Measurements from ENCODE around the gene CAMLG.
A peak's percentile ranks its signal among the peaks of the same experiment; 100 is the strongest.

CAMLG gene

GRCh38 chr5:134736173-134736812, 2.1 kb upstream of the CAMLG start:
- Histone ChIP-seq H3K4me3 (replicated peaks; ENCODE audit: insufficient read depth, low read length) (no peak overlapping the region), H3K27me3 (ENCODE audit: insufficient read depth, poor library complexity, severe bottlenecking) (no peaks in the 10 kb centered on the region), H3K27ac (replicated peaks) (peak overlapping the region; percentile 66)
- TF ChIP-seq GABPA (IDR thresholded peaks at IDR 0.05; ENCODE audit: low read depth) = no peak
- TF ChIP-seq, protein P1, sequence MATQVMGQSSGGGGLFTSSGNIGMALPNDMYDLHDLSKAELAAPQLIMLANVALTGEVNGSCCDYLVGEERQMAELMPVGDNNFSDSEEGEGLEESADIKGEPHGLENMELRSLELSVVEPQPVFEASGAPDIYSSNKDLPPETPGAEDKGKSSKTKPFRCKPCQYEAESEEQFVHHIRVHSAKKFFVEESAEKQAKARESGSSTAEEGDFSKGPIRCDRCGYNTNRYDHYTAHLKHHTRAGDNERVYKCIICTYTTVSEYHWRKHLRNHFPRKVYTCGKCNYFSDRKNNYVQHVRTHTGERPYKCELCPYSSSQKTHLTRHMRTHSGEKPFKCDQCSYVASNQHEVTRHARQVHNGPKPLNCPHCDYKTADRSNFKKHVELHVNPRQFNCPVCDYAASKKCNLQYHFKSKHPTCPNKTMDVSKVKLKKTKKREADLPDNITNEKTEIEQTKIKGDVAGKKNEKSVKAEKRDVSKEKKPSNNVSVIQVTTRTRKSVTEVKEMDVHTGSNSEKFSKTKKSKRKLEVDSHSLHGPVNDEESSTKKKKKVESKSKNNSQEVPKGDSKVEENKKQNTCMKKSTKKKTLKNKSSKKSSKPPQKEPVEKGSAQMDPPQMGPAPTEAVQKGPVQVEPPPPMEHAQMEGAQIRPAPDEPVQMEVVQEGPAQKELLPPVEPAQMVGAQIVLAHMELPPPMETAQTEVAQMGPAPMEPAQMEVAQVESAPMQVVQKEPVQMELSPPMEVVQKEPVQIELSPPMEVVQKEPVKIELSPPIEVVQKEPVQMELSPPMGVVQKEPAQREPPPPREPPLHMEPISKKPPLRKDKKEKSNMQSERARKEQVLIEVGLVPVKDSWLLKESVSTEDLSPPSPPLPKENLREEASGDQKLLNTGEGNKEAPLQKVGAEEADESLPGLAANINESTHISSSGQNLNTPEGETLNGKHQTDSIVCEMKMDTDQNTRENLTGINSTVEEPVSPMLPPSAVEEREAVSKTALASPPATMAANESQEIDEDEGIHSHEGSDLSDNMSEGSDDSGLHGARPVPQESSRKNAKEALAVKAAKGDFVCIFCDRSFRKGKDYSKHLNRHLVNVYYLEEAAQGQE (IDR thresholded peaks at IDR 0.05; ENCODE audit: insufficient replicate concordance, low read depth) = no peak
- TF ChIP-seq SPI1 (IDR thresholded peaks at IDR 0.05; ENCODE audit: borderline replicate concordance, low read depth) = peak; percentile 37
- peak in 1 of 2 experiments; percentile 18 for DNase-seq (ENCODE audit: low read depth in 1 of 2, low spot score in 1 of 2)

DNA sequence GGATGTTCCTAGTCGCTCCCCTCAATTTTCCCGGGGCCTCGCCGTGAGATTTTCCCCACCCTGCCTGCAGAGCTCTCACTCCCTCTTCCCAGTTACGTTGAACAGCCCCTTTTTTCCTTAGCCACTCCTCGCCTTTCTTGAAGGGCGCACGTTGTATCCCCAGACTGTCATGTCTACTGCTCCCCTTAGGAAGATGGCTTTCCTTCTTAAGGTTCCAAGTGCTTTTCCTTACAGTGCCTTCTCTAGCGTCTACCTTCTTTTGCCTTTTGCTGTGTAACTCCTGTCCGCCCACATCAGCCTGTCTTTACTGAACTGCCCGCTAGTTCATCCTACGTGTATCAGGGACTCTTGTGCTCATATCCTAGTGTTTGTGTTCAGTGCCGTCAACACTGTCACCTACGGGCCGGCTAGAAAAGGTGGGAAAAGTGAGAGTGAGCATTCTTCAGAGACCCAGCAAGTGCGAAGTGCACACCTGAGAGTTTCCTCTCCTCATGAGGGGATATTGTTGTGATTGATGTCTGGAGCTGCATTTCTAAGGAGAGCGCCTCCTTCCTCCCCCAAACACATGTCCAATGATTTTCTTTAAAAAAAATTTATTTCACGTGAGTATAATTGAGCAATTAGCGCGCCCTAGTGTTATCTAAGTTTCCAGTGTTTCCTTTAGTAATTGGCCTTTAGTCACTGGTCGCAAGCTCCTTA, 764 bp downstream of the CAMLG start:
- Histone ChIP-seq H3K27ac (replicated peaks) (peak overlapping the region; percentile 71), H3K27me3 (ENCODE audit: insufficient read depth, poor library complexity, severe bottlenecking) (no peaks in the 10 kb centered on the region), H3K4me3 (replicated peaks; ENCODE audit: insufficient read depth, low read length) (peak overlapping the region; percentile 82)
- TF ChIP-seq, protein P1 (IDR thresholded peaks at IDR 0.05; ENCODE audit: insufficient replicate concordance, low read depth) = no peak
- no peak for TF ChIP-seq GABPA (IDR thresholded peaks at IDR 0.05; ENCODE audit: low read depth)
- TF ChIP-seq SPI1 (IDR thresholded peaks at IDR 0.05; ENCODE audit: borderline replicate concordance, low read depth) = no peak
- no peak for TF ChIP-seq CTCF (IDR thresholded peaks at IDR 0.05; ENCODE audit: insufficient read depth, low read length)
- peak in 1 of 2 experiments; percentile 31 for DNase-seq (ENCODE audit: low read depth in 1 of 2, low spot score in 1 of 2)

- no peak overlapping the region for H3K4me3 ChIP-seq (replicated peaks; ENCODE audit: insufficient read depth, low read length)
- no peaks in the 10 kb centered on the region for H3K27me3 ChIP-seq (ENCODE audit: insufficient read depth, poor library complexity, severe bottlenecking)
- H3K27ac ChIP-seq (replicated peaks) = no peak overlapping the region
- DNase-seq (ENCODE audit: low read depth in 1 of 2, low spot score in 1 of 2) = no peak
- TF ChIP-seq POLR2AphosphoS5 (IDR thresholded peaks at IDR 0.05; ENCODE audit: low read depth) = no peak
- TF ChIP-seq SPI1 (IDR thresholded peaks at IDR 0.05; ENCODE audit: borderline replicate concordance, low read depth) = no peak
These were observed 2.7 kb downstream of the CAMLG start for GRCh38 chr5:134741052-134741451.

GRCh38 chr5:134742134-134742533, 3.8 kb downstream of the CAMLG start:
- TF ChIP-seq, protein P1 (IDR thresholded peaks at IDR 0.05; ENCODE audit: insufficient replicate concordance, low read depth) = no peak
- TF ChIP-seq POLR2AphosphoS5 (IDR thresholded peaks at IDR 0.05; ENCODE audit: low read depth) = no peak
- TF ChIP-seq CTCF (IDR thresholded peaks at IDR 0.05; ENCODE audit: insufficient read depth, low read length) = no peak
- no peak for TF ChIP-seq GABPA (IDR thresholded peaks at IDR 0.05; ENCODE audit: low read depth)
- no peak for TF ChIP-seq SPI1 (IDR thresholded peaks at IDR 0.05; ENCODE audit: borderline replicate concordance, low read depth)
- DNase-seq (ENCODE audit: low read depth in 1 of 2, low spot score in 1 of 2) = no peak
- Histone ChIP-seq H3K4me3 (replicated peaks; ENCODE audit: insufficient read depth, low read length) (no peak overlapping the region), H3K27me3 (ENCODE audit: insufficient read depth, poor library complexity, severe bottlenecking) (no peaks in the 10 kb centered on the region), H3K27ac (replicated peaks) (no peak overlapping the region)

Data from HL-60 (cell line).